ENCODE data around the gene ANKRD26.

GRCh38 chr10:26994743-26995142, 105.6 kb downstream of the ANKRD26 start:
- TF ChIP-seq NR1H2 (CRISPR knock-in tag; IDR thresholded peaks at IDR 0.05; ENCODE audit: borderline replicate concordance, low read depth), result no peak
- no peak for TF ChIP-seq PBX3 (CRISPR knock-in tag; IDR thresholded peaks at IDR 0.05; ENCODE audit: borderline replicate concordance)
- no peak for TF ChIP-seq POLR2A (IDR thresholded peaks at IDR 0.05; ENCODE audit: insufficient read depth in 1 of 2, low read depth in 2 of 2, low read length in 2 of 2)
- TF ChIP-seq CTCF (CRISPR knock-in tag; IDR thresholded peaks at IDR 0.05), result no peak
- no peak for TF ChIP-seq EZH2 (conservative IDR thresholded peaks at IDR 0.05; ENCODE audit: low read depth, low read length)
- TF ChIP-seq HHEX (CRISPR knock-in tag; IDR thresholded peaks at IDR 0.05), result no peak
